Psoas muscle (tissue), 8 donors: ENCODE measurements around the gene INVS. TPM values are rescaled to one million over a fixed set of nuclear protein-coding genes. Genes with fewer than 3 reads are reported as not detected.
A peak's percentile ranks its signal among the peaks of the same experiment; 100 is the strongest.

Experiments
- ATAC-seq, 4 donors: fragments of 200-7000 bp; cut with Tn5 transposase; one replicate each; pipeline ENCODE4 v1.9.1; 2020; ENCODE audit warnings: moderate library complexity in 3 of 4, mild to moderate bottlenecking in 2 of 4
- DNase-seq, 2 donors: peaks; one replicate each; pipeline ENCODE4 v3.0.0-alpha.2; 2020
- H3K27ac ChIP-seq: fragments of 200-600 bp; one replicate; pipeline ENCODE4 v1.8.0; 2022
- H3K27me3 ChIP-seq, 3 donors: fragments of 200-600 bp in 1 of 3; one replicate each; pipeline versions ENCODE4 v1.6.1 to v1.8.0; 2013 to 2022; ENCODE audit warnings: low read length in 2 of 3, mild to moderate bottlenecking in 2 of 3, moderate library complexity in 1 of 3; ENCODE audit not compliant: insufficient read depth in 3 of 3
- H3K36me3 ChIP-seq, 2 donors: fragments of 200-600 bp in 1 of 2; one replicate each; pipeline versions ENCODE4 v1.6.1 to v1.8.0; 2013 to 2022; ENCODE audit warnings: low read depth in 1 of 2, mild to moderate bottlenecking in 1 of 2, moderate library complexity in 1 of 2; ENCODE audit not compliant: insufficient read depth in 1 of 2
- H3K4me1 ChIP-seq: fragments of 200-600 bp; one replicate; pipeline ENCODE4 v1.8.0; 2022
- H3K4me3 ChIP-seq: fragments of 200-600 bp; one replicate; pipeline ENCODE4 v1.8.0; 2022; ENCODE audit warnings: mild to moderate bottlenecking
- H3K9me3 ChIP-seq: fragments of 200-600 bp; one replicate; pipeline ENCODE4 v1.8.0; 2022
- WGBS, 3 donors: extraction: QIAGEN DNeasy Blood & Tissue Kit; methylation state at CpG; one replicate each; pipeline versions ENCODE4 v1.1.6 to v1.1.7; 2013; 5-methylcytosine and 5-hydroxymethylcytosine counted together
- intact Hi-C, 2 donors: fragments of 100-400 bp; cut with DNase I; formaldehyde crosslinking; loops; one replicate each; pipeline versions ENCODE4 v1.11.0 to v1.14.2; 2022
- polyA plus RNA-seq, 3 donors: library from polyadenylated mRNA; stranded (reverse); fragments of 200-250 nt; gene quantifications; one replicate each; pipeline ENCODE4 v1.2.3, GENCODE V29; 2013
- total RNA-seq, 4 donors: library from RNA; stranded (reverse); fragmentation: NEBNext Ultra II Directional in 2 of 4; extraction: Animal tissue kit (Norgen Biotek cat#: 25700) in 2 of 4; gene quantifications; one replicate each; pipeline versions ENCODE4 v1.2.1 to v1.2.4, GENCODE V29; 2021 to 2023
- TF ChIP-seq, protein P1 (sequence below): fragments of 200-600 bp; IDR thresholded peaks from one replicate; pipeline ENCODE4 v1.8.0; 2022; ENCODE audit warnings: antibody characterized with exemption
- donor health status: healthy with polysubstance abuse.
- donor health status: DM: no; HTN: no; CAD: no; lungs with moderate emphysema.
- donor health status: Bipolar disorder and iron deficiency.
- donor health status: healthy.
- donor health status: DM: yes; HTN: yes; CAD: no.
- donor health status: DM: no; HTN: no; CAD: no.
- donor health status: DM: no; HTN: no; CAD: no.
- donor health status: DM: yes; HTN: yes; CAD: no.

The INVS gene
- total and polyA plus RNA-seq, 7 donors, result 1.6 to 7.3 (median 5.7) TPM

DNA sequence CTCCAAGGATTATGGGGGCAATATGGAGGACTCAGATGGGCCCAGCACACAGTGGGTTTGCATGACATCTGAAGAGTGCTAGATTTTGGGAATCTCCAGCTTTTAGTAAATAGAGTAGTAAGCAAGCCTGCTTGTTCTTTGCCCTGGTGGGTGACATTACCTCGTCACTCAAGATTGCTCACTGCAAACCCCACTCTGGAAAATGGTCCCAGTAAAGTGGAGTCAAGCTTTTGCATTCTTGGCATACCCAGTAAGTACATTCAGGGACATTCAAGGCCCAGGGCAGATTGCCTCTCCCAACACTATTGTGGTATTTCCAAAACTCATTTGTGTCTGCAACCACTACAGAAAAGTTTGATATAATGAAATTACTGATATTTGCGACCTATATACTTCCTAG lies 118.5 kb downstream of the INVS start:
- Histone ChIP-seq H3K4me1 (no peaks in the 10 kb centered on the region), H3K27me3 (no peaks in the 10 kb centered on the region), H3K4me3 (no peak overlapping the region), H3K9me3 (no peaks in the 10 kb centered on the region), H3K36me3 (no peaks in the 10 kb centered on the region), H3K27ac (no peak overlapping the region)
- no peak for DNase-seq
- intact Hi-C loops, result loop anchor here in 1 of 2 donors (10.0 kb wide), 2 partner anchors 123 to 1033 kb away; partner anchors contain the start of genes ERP44 and INVS
- WGBS, 3 donors, result 81 to 99% (median 94%) methylated on average over 2 of the region's 2 CpGs
- ATAC-seq, result no peak
- TF ChIP-seq, protein P1, sequence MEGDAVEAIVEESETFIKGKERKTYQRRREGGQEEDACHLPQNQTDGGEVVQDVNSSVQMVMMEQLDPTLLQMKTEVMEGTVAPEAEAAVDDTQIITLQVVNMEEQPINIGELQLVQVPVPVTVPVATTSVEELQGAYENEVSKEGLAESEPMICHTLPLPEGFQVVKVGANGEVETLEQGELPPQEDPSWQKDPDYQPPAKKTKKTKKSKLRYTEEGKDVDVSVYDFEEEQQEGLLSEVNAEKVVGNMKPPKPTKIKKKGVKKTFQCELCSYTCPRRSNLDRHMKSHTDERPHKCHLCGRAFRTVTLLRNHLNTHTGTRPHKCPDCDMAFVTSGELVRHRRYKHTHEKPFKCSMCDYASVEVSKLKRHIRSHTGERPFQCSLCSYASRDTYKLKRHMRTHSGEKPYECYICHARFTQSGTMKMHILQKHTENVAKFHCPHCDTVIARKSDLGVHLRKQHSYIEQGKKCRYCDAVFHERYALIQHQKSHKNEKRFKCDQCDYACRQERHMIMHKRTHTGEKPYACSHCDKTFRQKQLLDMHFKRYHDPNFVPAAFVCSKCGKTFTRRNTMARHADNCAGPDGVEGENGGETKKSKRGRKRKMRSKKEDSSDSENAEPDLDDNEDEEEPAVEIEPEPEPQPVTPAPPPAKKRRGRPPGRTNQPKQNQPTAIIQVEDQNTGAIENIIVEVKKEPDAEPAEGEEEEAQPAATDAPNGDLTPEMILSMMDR, result no peak

DNA sequence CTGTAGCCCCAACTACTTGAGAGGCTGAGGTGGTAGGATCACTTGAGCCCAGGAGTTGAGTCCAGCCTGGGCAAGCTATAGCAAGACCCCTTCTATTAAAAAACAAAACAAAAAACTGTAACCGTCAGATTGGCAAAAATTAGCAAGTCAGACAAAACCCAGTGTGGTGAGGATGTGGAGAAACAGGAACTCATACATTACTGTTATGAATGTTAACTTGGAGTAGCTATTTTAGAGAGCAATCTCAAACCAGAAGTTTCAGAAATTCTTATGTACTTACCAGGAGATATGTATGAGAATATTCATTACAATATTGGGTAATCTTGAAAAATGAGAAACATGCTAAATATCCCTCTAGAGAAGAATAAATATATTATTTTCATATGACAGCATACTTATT lies 120.3 kb downstream of the INVS start:
- intact Hi-C loops, result loop anchor here in 1 of 2 donors (10.0 kb wide), 2 partner anchors 125 to 1035 kb away; partner anchors contain the start of genes ERP44 and INVS
- TF ChIP-seq, protein P1, result no peak
- 79 to 90% (median 85%) methylated on average over 1 of the region's 1 CpG for WGBS, 3 donors
- no peak for DNase-seq
- no peak for ATAC-seq
- no peaks in the 10 kb centered on the region for H3K4me1 ChIP-seq
- H3K36me3 ChIP-seq, result no peaks in the 10 kb centered on the region
- H3K9me3 ChIP-seq, result no peaks in the 10 kb centered on the region
- H3K27ac ChIP-seq, result no peak overlapping the region
- no peak overlapping the region for H3K4me3 ChIP-seq
- no peaks in the 10 kb centered on the region for H3K27me3 ChIP-seq

- no peaks in the 10 kb centered on the region for H3K9me3 ChIP-seq
- no peak for DNase-seq
- H3K36me3 ChIP-seq, result peaks cover 0 to 3% of the 10 kb centered on the region in 2 donors
- WGBS, 3 donors, result 85 to 92% (median 90%) methylated on average over 1 of the region's 1 CpG
- no peak for ATAC-seq
- intact Hi-C loops, result no loop called here
- no peaks in the 10 kb centered on the region for H3K4me1 ChIP-seq
- no peaks in the 10 kb centered on the region for H3K27me3 ChIP-seq
- TF ChIP-seq, protein P1, result no peak
- H3K4me3 ChIP-seq, result no peak overlapping the region
- H3K27ac ChIP-seq, result no peak overlapping the region
Measured at GRCh38 chr9:100220936-100221335, 121.9 kb downstream of the INVS start.

GRCh38 chr9:100221538-100221937 lies 122.5 kb downstream of the INVS start:
- whole genome bisulfite sequencing, 3 donors, result 44 to 63% (median 56%) methylated on average over 1 of the region's 1 CpG
- DNase-seq (no peak), ATAC-seq (no peak)
- Histone ChIP-seq H3K4me1 (no peaks in the 10 kb centered on the region), H3K36me3 (peaks cover 0 to 9% of the 10 kb centered on the region in 2 donors), H3K4me3 (no peak overlapping the region), H3K9me3 (no peaks in the 10 kb centered on the region), H3K27ac (no peak overlapping the region), H3K27me3 (no peaks in the 10 kb centered on the region)
- intact Hi-C loops, result no loop called here
- TF ChIP-seq, protein P1, result no peak

DNA sequence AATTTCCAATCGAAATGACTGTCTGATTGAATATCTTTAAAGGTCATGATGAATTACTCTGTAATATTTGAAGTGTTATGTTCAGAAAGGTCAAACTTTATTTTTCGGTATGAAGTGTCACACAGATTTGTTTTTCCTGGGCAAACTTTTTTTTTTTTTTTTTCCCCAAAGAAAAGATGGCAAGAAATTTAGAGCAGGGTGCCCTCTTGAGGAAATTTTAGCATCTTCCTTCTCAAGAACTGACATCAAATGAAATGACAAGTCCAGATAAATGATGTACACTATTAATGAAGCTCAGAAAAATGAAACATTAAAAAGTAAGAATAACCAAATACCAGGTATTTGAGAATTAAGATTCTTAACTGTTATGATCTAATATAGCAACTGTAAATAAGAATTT lies 123.6 kb downstream of the INVS start:
- 9 to 32% (median 23%) methylated on average over 2 of the region's 2 CpGs for WGBS, 3 donors
- no peak for DNase-seq
- no peaks in the 10 kb centered on the region for H3K4me1 ChIP-seq
- H3K27me3 ChIP-seq, result no peaks in the 10 kb centered on the region
- TF ChIP-seq, protein P1, result peak; percentile 27
- peak in 1 of 4 donors; percentile 38 for ATAC-seq
- H3K9me3 ChIP-seq, result no peaks in the 10 kb centered on the region
- H3K36me3 ChIP-seq, result peaks cover 0 to 21% of the 10 kb centered on the region in 2 donors
- intact Hi-C loops, result loop anchor here in 1 of 2 donors (2.0 kb wide), 1 partner anchor 194 kb away; no protein-coding TSS in a partner anchor
- H3K27ac ChIP-seq, result no peak overlapping the region
- H3K4me3 ChIP-seq, result no peak overlapping the region
